Measurements from ENCODE around the gene ANKRD11.
"Not testable (repeated sequence)": the region's sequence is repeated elsewhere in the genome, so short reads cannot be mapped to it uniquely, and the experiment has no call there.

The ANKRD11 gene

DNA sequence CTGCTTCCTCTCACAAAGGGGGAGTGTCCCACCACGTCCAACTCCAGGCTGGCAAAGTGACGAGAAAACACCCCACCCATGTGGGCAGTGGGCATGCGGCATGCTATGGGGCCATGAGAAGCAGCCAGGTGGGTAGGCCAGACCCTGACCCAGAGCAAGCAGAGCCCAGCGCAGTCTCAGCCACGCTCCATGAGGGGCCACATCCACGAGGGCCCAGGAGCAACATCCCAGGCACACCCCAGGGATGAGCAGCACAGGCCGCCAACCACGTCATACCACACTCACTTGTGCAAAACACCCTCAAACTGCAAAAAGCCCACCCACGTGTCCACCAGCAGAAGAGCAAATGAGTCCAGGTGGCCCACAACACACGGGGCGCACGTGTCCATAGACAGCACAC, 155.9 kb downstream of the ANKRD11 start:
- Histone ChIP-seq H3K4me3 (ENCODE audit: low read length in 2 of 2) (no peak overlapping the region), H3K9ac (ENCODE audit: low read length in 2 of 2) (no peak overlapping the region), H3K4me1 (ENCODE audit: control insufficient read depth, insufficient read depth, low read length) (peaks cover 44% of the 10 kb centered on the region), H3K9me3 (ENCODE audit: control insufficient read depth in 2 of 2, low read length in 2 of 2) (no peaks in the 10 kb centered on the region), H3K27ac (ENCODE audit: low read length) (no peak overlapping the region), H3K27me3 (ENCODE audit: control insufficient read depth in 1 of 2, insufficient read depth in 2 of 2, low read length in 2 of 2) (no peaks in the 10 kb centered on the region), H3K36me3 (ENCODE audit: control insufficient read depth in 2 of 2, insufficient read depth in 2 of 2, low read length in 2 of 2) (no peaks in the 10 kb centered on the region)

DNA sequence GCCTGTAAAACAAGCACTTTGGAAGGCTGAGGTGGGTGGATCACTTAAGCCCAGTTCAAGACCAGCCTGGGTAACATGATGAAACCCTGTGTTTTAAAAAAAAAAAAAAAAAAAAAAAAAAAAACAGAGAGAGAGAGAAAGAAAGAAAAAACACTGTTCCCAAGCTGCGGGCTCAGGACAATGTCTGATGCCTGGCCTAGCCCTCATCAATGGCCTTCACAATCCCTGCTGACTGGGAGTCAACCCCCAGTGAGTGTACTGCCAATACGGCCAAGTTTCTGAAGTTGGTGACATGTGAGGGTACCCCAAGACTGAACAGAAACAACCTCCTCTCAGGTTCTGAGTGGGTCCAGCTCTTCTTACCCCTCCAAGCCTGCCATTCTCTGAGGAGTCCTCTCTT, 156.3 kb downstream of the ANKRD11 start:
- Histone ChIP-seq H3K4me1 (ENCODE audit: control insufficient read depth, insufficient read depth, low read length) (peaks cover 44% of the 10 kb centered on the region), H3K27me3 (ENCODE audit: control insufficient read depth in 1 of 2, insufficient read depth in 2 of 2, low read length in 2 of 2) (no peaks in the 10 kb centered on the region), H3K4me3 (ENCODE audit: low read length in 2 of 2) (no peak overlapping the region), H3K27ac (ENCODE audit: low read length) (no peak overlapping the region), H3K9me3 (ENCODE audit: control insufficient read depth in 2 of 2, low read length in 2 of 2) (no peaks in the 10 kb centered on the region), H3K9ac (ENCODE audit: low read length in 2 of 2) (no peak overlapping the region), H3K36me3 (ENCODE audit: control insufficient read depth in 2 of 2, insufficient read depth in 2 of 2, low read length in 2 of 2) (no peaks in the 10 kb centered on the region)

DNA sequence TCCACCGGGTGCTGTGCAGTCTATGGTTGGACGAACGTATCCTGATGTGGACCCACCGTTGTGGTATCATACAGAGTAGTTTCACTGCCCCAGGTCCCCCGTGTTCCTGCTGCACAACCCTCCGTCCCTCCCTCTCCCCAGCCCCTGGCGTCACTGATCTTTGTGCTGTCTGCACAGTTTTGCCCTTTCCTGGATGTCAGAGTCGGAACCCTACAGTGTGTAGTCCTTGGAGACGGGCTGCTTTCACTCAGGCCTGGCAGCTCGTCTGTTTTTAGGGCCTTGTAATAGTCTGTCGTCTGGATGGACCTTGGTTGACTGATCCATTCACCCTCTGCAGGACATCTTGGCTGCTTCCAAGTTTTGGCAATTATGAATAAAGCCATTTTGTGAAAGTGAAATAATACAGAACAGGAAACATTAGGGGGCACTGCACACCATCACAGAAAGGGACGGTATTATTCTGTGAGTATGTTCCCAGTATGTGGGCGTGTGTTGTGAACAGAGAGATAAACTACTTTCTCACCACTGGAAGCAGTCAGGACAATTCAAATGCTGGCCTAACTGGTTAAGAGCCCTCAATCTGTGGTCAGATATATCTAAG, 156.9 kb downstream of the ANKRD11 start:
- not testable (repeated sequence) for H3K9ac ChIP-seq (ENCODE audit: low read length in 2 of 2)

DNA sequence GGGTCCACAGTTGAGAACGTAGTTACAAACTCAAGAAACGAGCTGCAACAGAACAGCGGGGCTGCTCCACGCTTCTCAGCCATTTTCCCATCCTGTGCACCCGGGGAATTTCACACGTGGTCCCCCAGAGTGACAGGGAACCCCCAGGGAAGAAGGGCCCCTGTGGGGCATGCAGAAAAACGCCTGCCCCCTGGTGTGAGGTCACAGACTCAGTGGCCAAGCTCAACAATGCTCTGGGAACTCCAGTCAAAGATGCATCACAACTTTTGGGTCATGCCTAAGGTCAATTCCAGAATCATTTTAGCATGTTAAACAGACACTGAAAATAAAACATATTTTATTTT, 157.5 kb downstream of the ANKRD11 start:
- no peak overlapping the region for H3K27ac ChIP-seq (ENCODE audit: low read length)
- H3K27me3 ChIP-seq (ENCODE audit: control insufficient read depth in 1 of 2, insufficient read depth in 2 of 2, low read length in 2 of 2), result no peaks in the 10 kb centered on the region
- H3K9me3 ChIP-seq (ENCODE audit: control insufficient read depth in 2 of 2, low read length in 2 of 2), result no peaks in the 10 kb centered on the region
- peaks cover 42% of the 10 kb centered on the region for H3K4me1 ChIP-seq (ENCODE audit: control insufficient read depth, insufficient read depth, low read length)
- no peak overlapping the region for H3K9ac ChIP-seq (ENCODE audit: low read length in 2 of 2)
- no peaks in the 10 kb centered on the region for H3K36me3 ChIP-seq (ENCODE audit: control insufficient read depth in 2 of 2, insufficient read depth in 2 of 2, low read length in 2 of 2)
- no peak overlapping the region for H3K4me3 ChIP-seq (ENCODE audit: low read length in 2 of 2)

More for the DNA sequence above, 156.9 kb downstream of the ANKRD11 start:
- not testable (repeated sequence) for H3K9me3 ChIP-seq (ENCODE audit: control insufficient read depth in 2 of 2, low read length in 2 of 2); H3K27me3 ChIP-seq (ENCODE audit: control insufficient read depth in 1 of 2, insufficient read depth in 2 of 2, low read length in 2 of 2); H3K4me3 ChIP-seq (ENCODE audit: low read length in 2 of 2); H3K27ac ChIP-seq (ENCODE audit: low read length); H3K36me3 ChIP-seq (ENCODE audit: control insufficient read depth in 2 of 2, insufficient read depth in 2 of 2, low read length in 2 of 2)
- peaks cover 44% of the 10 kb centered on the region for H3K4me1 ChIP-seq (ENCODE audit: control insufficient read depth, insufficient read depth, low read length)

DNA sequence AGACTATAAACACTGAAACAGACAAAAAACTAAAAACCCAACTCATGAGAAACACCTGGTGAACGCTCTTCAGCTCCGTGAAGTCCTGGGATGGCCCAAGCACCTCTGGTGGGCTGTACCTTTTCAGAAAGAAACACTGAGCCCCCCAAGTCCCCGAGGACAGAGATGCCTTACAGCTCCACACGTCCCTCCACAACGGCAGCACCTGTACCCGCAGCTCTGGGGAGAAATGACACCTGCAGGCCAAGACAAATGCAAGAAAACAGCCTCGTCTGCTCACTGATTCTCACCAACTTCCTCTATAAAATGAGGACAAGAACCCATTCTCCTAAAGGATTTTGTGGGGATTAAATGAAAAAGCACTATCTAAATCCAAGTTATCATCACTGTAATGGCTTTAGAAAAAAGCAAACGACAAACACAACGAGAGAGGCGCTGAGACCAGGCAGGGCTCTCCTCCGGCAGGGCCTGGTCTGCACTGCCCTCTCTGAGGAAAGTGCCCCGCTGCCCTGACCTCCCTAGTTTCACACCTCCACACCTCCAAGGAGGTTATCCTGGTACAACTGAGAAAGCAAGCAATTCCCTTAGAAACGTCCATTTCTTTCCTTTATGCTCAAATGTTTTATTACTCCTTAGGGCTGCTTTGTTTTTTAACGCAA, 158.0 kb downstream of the ANKRD11 start:
- peaks cover 38% of the 10 kb centered on the region for H3K4me1 ChIP-seq (ENCODE audit: control insufficient read depth, insufficient read depth, low read length)

DNA sequence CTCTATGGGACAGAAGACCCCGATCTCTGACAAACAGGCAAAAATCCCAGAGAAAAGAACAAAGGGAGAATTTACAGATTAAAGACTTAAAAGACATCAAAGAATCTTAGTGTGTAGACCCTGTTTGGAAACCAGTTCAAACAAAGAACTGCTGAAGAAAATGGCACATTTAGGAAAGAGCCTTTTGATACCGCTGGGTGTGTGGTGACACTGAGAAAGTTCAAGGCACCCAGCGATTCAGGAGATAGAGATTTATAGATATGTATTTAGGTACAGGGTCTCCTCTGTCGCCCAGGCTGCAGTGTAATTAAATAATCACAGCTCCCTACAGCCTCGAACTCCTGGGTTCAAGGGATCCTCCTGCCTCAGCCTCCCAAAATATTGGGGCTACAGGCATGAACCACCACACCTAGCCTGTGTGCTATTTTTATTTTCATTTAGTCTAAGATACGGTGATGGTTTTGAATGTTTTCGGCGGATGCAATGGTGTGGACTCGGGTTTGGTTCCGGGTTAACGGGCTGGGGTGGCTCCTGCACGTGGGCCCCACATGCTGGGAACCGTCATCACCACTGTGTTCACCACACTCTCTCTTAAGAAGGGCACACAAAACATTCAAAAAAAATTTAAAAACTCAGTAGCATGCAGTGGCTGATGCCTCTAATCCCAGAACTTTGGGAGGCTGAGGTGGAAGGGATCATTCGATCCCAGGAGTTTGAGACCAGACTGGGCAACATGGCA, 158.8 kb downstream of the ANKRD11 start:
- H3K4me1 ChIP-seq (ENCODE audit: control insufficient read depth, insufficient read depth, low read length), result peaks cover 43% of the 10 kb centered on the region
- no peak overlapping the region for H3K9ac ChIP-seq (ENCODE audit: low read length in 2 of 2)
- H3K27ac ChIP-seq (ENCODE audit: low read length), result no peak overlapping the region
- H3K36me3 ChIP-seq (ENCODE audit: control insufficient read depth in 2 of 2, insufficient read depth in 2 of 2, low read length in 2 of 2), result no peaks in the 10 kb centered on the region
- H3K4me3 ChIP-seq (ENCODE audit: low read length in 2 of 2), result no peak overlapping the region
- H3K27me3 ChIP-seq (ENCODE audit: control insufficient read depth in 1 of 2, insufficient read depth in 2 of 2, low read length in 2 of 2), result no peaks in the 10 kb centered on the region
- H3K9me3 ChIP-seq (ENCODE audit: control insufficient read depth in 2 of 2, low read length in 2 of 2), result no peaks in the 10 kb centered on the region

More for the DNA sequence above, 158.0 kb downstream of the ANKRD11 start:
- Histone ChIP-seq H3K9ac (ENCODE audit: low read length in 2 of 2) (no peak overlapping the region), H3K4me3 (ENCODE audit: low read length in 2 of 2) (no peak overlapping the region), H3K27me3 (ENCODE audit: control insufficient read depth in 1 of 2, insufficient read depth in 2 of 2, low read length in 2 of 2) (no peaks in the 10 kb centered on the region), H3K36me3 (ENCODE audit: control insufficient read depth in 2 of 2, insufficient read depth in 2 of 2, low read length in 2 of 2) (no peaks in the 10 kb centered on the region), H3K9me3 (ENCODE audit: control insufficient read depth in 2 of 2, low read length in 2 of 2) (no peaks in the 10 kb centered on the region), H3K27ac (ENCODE audit: low read length) (no peak overlapping the region)

DNA sequence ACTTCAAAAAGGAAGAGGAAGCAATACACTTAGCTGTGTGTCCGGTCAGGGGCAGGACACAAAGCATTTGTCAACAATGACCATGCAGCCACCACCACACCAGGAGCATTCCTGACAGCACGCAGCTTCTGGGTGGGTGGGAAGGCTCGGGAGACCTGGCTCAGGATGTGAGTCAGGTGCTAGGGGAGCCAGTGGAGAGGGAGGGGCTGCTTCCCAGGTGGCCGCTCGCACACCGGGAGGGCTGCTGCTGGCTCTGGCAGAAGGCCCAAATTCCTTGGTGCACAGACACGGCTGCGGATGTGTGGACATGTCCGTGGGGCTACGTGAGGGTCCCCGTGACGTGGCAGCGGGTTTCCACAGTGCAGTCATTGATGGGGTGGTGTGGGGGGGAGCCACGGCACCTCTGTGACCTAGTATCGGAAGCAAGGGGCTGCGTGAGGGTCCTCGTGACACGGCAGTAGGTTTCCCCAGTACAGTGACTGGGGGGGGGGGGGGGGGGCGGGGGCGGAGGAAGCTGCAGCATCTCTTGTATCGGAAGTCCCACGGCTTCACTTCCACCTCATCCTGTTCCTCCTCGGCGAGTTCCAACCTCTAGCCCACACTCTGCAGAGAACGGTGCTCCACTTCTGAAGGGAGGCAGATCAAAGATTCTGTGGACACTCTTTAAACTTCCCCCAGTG, 160.0 kb downstream of the ANKRD11 start:
- Histone ChIP-seq H3K27ac (ENCODE audit: low read length) (no peak overlapping the region), H3K9me3 (ENCODE audit: control insufficient read depth in 2 of 2, low read length in 2 of 2) (no peaks in the 10 kb centered on the region), H3K36me3 (ENCODE audit: control insufficient read depth in 2 of 2, insufficient read depth in 2 of 2, low read length in 2 of 2) (no peaks in the 10 kb centered on the region), H3K4me3 (ENCODE audit: low read length in 2 of 2) (no peak overlapping the region), H3K9ac (ENCODE audit: low read length in 2 of 2) (no peak overlapping the region), H3K4me1 (ENCODE audit: control insufficient read depth, insufficient read depth, low read length) (peaks cover 49% of the 10 kb centered on the region), H3K27me3 (ENCODE audit: control insufficient read depth in 1 of 2, insufficient read depth in 2 of 2, low read length in 2 of 2) (no peaks in the 10 kb centered on the region)

DNA sequence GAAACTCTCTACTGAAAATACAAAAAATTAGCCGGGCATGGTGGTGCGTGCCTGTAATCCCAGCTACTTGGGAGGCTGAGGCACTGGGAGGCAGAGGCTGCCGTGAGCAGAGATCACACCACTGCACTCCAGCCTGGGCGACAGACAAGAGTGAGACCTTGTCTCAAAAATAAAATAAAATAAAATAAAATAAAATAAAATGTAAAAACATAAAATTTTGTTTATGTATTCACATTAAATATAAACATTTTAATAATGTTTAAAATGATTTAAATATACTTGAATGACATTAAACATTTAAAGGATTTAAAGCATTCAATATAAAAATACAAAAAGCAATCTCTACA, 160.6 kb downstream of the ANKRD11 start:
- not testable (repeated sequence) for H3K36me3 ChIP-seq (ENCODE audit: control insufficient read depth in 2 of 2, insufficient read depth in 2 of 2, low read length in 2 of 2); H3K27ac ChIP-seq (ENCODE audit: low read length); H3K4me3 ChIP-seq (ENCODE audit: low read length in 2 of 2); H3K27me3 ChIP-seq (ENCODE audit: control insufficient read depth in 1 of 2, insufficient read depth in 2 of 2, low read length in 2 of 2); H3K9ac ChIP-seq (ENCODE audit: low read length in 2 of 2); H3K9me3 ChIP-seq (ENCODE audit: control insufficient read depth in 2 of 2, low read length in 2 of 2)
- peaks cover 49% of the 10 kb centered on the region for H3K4me1 ChIP-seq (ENCODE audit: control insufficient read depth, insufficient read depth, low read length)

DNA sequence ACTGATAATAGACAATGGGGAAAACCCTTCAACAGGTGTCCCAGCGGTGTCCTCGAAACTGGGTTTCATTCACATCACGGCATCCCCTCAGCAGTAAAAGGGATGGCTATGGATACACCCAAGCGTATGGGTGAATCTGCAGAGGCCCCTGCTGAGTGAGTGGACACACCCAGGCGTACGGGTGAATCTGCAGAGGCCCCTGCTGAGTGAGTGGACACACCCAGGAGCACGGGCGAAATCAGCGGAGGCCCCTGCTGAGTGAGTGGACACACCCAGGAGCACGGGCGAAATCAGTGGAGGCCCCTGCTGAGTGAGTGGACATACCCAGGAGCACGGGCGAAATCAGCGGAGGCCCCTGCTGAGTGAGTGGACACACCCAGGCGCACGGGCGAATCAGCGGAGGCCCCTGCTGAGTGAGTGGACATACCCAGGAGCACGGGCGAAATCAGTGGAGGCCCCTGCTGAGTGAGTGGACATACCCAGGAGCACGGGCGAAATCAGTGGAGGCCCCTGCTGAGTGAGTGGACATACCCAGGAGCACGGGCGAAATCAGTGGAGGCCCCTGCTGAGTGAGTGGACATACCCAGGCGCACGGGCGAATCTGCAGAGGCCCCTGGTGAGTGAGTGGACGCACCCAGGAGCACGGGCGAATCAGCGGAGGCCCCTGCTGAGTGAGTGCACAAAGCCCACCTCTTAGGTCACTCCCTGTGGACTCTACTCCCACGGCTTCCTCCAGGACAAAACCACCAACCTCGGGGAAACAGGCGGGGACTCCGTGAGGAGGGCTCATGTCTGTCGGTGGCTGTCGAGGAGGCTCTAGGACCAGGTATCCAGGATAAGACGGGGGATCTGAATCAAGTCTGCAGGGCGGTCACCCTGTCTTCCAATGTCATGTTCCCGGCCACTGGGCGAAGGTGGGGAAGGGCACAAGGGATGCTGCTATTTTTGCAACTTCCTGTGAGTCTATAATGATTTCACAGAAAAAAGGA, 161.7 kb downstream of the ANKRD11 start:
- H3K9ac ChIP-seq (ENCODE audit: low read length in 2 of 2); H3K27me3 ChIP-seq (ENCODE audit: control insufficient read depth in 1 of 2, insufficient read depth in 2 of 2, low read length in 2 of 2); H3K4me3 ChIP-seq (ENCODE audit: low read length in 2 of 2); H3K27ac ChIP-seq (ENCODE audit: low read length); H3K36me3 ChIP-seq (ENCODE audit: control insufficient read depth in 2 of 2, insufficient read depth in 2 of 2, low read length in 2 of 2); H3K9me3 ChIP-seq (ENCODE audit: control insufficient read depth in 2 of 2, low read length in 2 of 2): not testable (repeated sequence)
- H3K4me1 ChIP-seq (ENCODE audit: control insufficient read depth, insufficient read depth, low read length), result peaks cover 47% of the 10 kb centered on the region

DNA sequence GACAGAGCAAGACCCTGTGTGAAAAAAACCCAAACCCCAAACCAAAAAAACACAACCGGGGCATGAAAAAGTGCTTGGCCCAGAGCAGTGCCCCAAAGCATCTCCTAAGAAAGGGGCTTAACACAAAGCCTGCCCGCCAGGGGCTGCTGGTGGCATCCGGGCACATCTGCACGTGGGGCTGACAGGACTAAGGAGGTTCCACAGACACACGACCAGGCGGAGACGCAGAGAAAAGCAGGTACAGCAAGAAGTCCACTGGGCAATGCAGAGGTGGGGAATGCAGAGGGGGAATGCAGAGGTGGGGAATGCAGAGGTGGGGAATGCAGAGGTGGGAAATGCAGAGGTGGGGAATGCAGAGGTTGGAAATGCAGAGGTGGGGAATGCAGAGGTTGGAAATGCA, 163.6 kb downstream of the ANKRD11 start:
- no peaks in the 10 kb centered on the region for H3K9me3 ChIP-seq (ENCODE audit: control insufficient read depth in 2 of 2, low read length in 2 of 2)
- no peak overlapping the region for H3K9ac ChIP-seq (ENCODE audit: low read length in 2 of 2)
- H3K36me3 ChIP-seq (ENCODE audit: control insufficient read depth in 2 of 2, insufficient read depth in 2 of 2, low read length in 2 of 2), result no peaks in the 10 kb centered on the region
- no peaks in the 10 kb centered on the region for H3K27me3 ChIP-seq (ENCODE audit: control insufficient read depth in 1 of 2, insufficient read depth in 2 of 2, low read length in 2 of 2)
- H3K4me3 ChIP-seq (ENCODE audit: low read length in 2 of 2), result no peak overlapping the region
- H3K27ac ChIP-seq (ENCODE audit: low read length), result no peak overlapping the region
- H3K4me1 ChIP-seq (ENCODE audit: control insufficient read depth, insufficient read depth, low read length), result peaks cover 51% of the 10 kb centered on the region
